HEK293T (cell line): ENCODE data around the gene BOC.

Source experiments
- ELF4 ChIP-seq: fragments of 450-650 bp; IDR thresholded peaks from 2 replicates; pipeline ENCODE4 v1.6.1; 2017; ENCODE audit warnings: antibody characterized with exemption
- FOXA1 ChIP-seq: fragments of 450-650 bp; IDR thresholded peaks from 2 replicates; pipeline ENCODE4 v1.6.1; 2016; ENCODE audit warnings: mild to moderate bottlenecking
- HDGF ChIP-seq: fragments of 450-650 bp; IDR thresholded peaks from 2 replicates; pipeline ENCODE4 v1.6.1; 2017; ENCODE audit warnings: antibody characterized with exemption, borderline replicate concordance
- NFRKB ChIP-seq: fragments of 450-650 bp; IDR thresholded peaks from 2 replicates; pipeline ENCODE4 v1.6.1; 2016; ENCODE audit warnings: mild to moderate bottlenecking, moderate library complexity
- PKNOX1 ChIP-seq: fragments of 450-650 bp; IDR thresholded peaks from 2 replicates; pipeline ENCODE4 v1.6.1; 2016
- TARDBP ChIP-seq: fragments of 450-650 bp; IDR thresholded peaks from 2 replicates; pipeline ENCODE4 v1.6.1; 2016
- ZNF384 ChIP-seq: fragments of 450-650 bp; IDR thresholded peaks from 2 replicates; pipeline ENCODE4 v1.6.1; 2016

- TF ChIP-seq TARDBP (no peak), HDGF (no peak), NFRKB (no peak), ZNF384 (no peak), FOXA1 (no peak), ELF4 (no peak), PKNOX1 (no peak)
Measured at GRCh38 chr3:113293348-113293747, 82.0 kb downstream of the BOC start.
